ENCODE measurements around the gene CFAP119. TPM values are rescaled to one million over a fixed set of nuclear protein-coding genes. Genes with fewer than 3 reads are reported as not detected.

Gene CFAP119
- total RNA-seq, 6 experiments from 2014 or later = 4.3 to 7.6 (median 5.1) TPM

DNA sequence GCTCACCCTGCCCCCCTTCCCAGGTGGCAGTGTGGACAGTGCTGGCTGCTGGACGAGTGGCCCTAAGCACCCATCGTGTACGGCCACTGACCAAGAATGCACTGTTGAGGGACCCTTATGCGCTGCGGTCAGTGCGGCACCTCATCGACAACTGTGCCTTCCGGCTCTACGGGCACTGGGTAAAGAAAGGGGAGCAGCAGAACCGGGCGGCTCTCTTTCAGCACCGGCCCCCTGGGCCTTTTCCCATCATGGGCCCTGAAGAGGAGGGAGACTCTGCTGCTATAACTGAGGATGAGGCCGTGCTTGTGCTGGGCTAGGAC, 5.1 kb downstream of the CFAP119 start:
- Mint-ChIP-seq H3K9me3 (no peaks in the 10 kb centered on the region), H3K36me3 (ENCODE audit: low read depth) (peaks cover 16% of the 10 kb centered on the region; the same call in 1 of the 2 replicates), H3K27me3 (ENCODE audit: insufficient read depth) (peaks cover 9% of the 10 kb centered on the region), H3K4me1 (ENCODE audit: low read depth) (peaks cover 12% of the 10 kb centered on the region), H3K4me3 (no peak overlapping the region), H3K27ac (no peak overlapping the region)
- DNase-seq = no peak
- TF ChIP-seq, protein P1, sequence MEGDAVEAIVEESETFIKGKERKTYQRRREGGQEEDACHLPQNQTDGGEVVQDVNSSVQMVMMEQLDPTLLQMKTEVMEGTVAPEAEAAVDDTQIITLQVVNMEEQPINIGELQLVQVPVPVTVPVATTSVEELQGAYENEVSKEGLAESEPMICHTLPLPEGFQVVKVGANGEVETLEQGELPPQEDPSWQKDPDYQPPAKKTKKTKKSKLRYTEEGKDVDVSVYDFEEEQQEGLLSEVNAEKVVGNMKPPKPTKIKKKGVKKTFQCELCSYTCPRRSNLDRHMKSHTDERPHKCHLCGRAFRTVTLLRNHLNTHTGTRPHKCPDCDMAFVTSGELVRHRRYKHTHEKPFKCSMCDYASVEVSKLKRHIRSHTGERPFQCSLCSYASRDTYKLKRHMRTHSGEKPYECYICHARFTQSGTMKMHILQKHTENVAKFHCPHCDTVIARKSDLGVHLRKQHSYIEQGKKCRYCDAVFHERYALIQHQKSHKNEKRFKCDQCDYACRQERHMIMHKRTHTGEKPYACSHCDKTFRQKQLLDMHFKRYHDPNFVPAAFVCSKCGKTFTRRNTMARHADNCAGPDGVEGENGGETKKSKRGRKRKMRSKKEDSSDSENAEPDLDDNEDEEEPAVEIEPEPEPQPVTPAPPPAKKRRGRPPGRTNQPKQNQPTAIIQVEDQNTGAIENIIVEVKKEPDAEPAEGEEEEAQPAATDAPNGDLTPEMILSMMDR (IDR thresholded peaks at IDR 0.05) = no peak

DNA sequence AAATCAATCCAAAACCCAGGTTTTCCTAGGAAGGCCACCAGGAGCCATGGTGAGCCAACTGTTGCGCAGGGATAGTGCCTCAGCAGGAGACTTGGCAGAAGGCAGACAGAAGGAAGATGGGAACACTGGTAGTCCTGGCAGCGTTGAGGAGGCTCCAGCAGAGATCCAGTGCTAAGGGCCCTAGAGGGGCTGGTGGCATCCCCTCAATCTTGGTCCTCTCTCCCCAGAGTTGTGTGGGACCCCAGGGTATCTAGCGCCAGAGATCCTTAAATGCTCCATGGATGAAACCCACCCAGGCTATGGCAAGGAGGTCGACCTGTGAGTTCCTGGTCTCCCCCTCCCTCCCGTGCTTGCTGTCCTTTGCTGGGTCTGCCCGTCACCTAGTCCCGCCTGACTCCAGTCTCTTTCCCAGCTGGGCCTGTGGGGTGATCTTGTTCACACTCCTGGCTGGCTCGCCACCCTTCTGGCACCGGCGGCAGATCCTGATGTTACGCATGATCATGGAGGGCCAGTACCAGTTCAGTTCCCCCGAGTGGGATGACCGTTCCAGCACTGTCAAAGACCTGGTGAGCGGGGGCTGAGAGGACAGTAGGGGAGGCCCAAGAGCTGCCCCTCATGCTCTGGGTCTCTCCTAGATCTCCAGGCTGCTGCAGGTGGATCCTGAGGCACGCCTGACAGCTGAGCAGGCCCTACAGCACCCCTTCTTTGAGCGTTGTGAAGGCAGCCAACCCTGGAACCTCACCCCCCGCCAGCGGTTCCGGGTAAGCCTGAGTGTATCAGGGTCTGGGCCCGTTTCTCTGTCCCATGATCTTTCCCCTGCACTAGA, 5.7 kb downstream of the CFAP119 start:
- H3K4me3 Mint-ChIP-seq = no peak overlapping the region
- H3K36me3 Mint-ChIP-seq (ENCODE audit: low read depth) = peaks cover 21% of the 10 kb centered on the region; the same call in 1 of the 2 replicates
- H3K4me1 Mint-ChIP-seq (ENCODE audit: low read depth) = peaks cover 11% of the 10 kb centered on the region
- no peaks in the 10 kb centered on the region for H3K9me3 Mint-ChIP-seq
- no peak for DNase-seq
- no peak overlapping the region for H3K27ac Mint-ChIP-seq
- peaks cover 8% of the 10 kb centered on the region for H3K27me3 Mint-ChIP-seq (ENCODE audit: insufficient read depth)
- TF ChIP-seq, protein P1 (IDR thresholded peaks at IDR 0.05) = no peak

DNA sequence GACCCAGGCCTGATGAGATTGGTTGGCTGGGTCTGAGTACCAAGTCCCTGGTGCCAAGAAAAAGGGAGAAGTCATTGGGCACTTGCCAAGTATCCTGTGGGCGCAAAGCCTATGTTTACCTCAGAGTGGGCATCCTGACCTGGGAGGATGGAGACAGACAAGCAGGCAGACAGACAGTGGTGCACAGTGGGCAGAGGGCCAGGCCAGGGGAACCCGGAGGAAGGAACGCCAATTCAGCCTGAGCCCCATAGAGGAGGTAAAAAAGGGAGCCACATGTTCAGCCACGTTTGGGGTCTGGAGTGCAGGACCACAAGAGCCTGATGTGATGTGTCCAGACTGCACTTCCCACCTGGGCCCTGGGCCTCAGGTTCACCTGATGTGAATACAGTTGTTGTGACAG, 8.3 kb downstream of the CFAP119 start:
- Mint-ChIP-seq H3K27me3 (ENCODE audit: insufficient read depth) (peaks cover 7% of the 10 kb centered on the region), H3K27ac (no peak overlapping the region), H3K4me3 (no peak overlapping the region), H3K4me1 (ENCODE audit: low read depth) (peaks cover 15% of the 10 kb centered on the region), H3K36me3 (ENCODE audit: low read depth) (peaks cover 22% of the 10 kb centered on the region), H3K9me3 (no peaks in the 10 kb centered on the region)
- no peak for DNase-seq
- TF ChIP-seq, protein P1 (IDR thresholded peaks at IDR 0.05) = no peak

DNA sequence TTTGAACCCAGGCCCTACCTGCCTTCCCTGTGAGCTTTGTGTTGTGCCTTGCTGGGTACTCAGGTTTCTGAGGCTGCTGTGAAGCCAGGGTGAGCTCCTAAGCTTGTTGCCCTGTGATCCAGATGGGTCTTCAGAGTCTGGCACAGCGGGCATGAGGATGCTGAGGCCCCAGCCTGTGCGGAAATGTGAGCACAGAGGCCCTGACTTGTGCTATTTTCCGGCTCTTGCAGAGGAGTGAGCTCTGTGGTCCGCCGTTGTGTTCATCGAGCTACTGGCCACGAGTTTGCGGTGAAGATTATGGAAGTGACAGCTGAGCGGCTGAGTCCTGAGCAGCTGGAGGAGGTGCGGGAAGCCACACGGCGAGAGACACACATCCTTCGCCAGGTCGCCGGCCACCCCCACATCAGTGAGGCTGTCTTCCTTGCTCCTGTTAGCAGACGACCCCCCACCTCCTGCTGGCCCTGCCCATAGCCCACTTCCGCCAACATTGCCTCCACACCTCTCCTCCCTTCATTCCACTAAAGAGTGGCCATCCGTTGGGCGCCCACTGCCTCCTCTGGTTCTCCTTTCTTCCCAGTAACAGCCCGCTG, 10.9 kb downstream of the CFAP119 start:
- DNase-seq = no peak
- peak overlapping the region; percentile 45 for H3K27ac Mint-ChIP-seq
- H3K27me3 Mint-ChIP-seq (ENCODE audit: insufficient read depth) = peaks cover 5% of the 10 kb centered on the region
- peaks cover 32% of the 10 kb centered on the region for H3K4me1 Mint-ChIP-seq (ENCODE audit: low read depth)
- H3K9me3 Mint-ChIP-seq = no peaks in the 10 kb centered on the region
- no peak overlapping the region for H3K4me3 Mint-ChIP-seq
- H3K36me3 Mint-ChIP-seq (ENCODE audit: low read depth) = peaks cover 19% of the 10 kb centered on the region
- TF ChIP-seq, protein P1 (IDR thresholded peaks at IDR 0.05) = no peak

DNA sequence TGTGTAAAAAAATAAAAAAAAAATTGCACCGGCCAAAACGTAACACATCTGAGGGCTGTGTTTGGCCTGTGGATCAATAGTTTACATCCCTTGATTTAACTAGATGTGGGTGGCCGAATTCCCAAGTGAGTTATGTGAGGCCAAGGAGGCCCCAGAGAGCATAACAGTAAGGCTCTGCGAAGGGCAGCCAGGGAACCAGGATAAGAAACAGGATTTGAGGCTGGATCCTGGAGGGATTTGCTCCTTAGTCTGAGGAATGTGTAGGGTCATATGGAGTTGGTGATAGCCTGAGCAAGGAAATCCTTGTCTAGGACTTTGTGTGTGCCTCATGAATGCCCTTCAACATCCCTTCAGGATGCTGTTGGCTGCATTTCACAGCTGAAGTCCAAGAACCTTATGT, 11.7 kb downstream of the CFAP119 start:
- H3K4me3 Mint-ChIP-seq = peak overlapping the region; percentile 97; the same call in 1 of the 2 replicates
- H3K27me3 Mint-ChIP-seq (ENCODE audit: insufficient read depth) = peaks cover 5% of the 10 kb centered on the region

More for the DNA sequence above, 11.7 kb downstream of the CFAP119 start:
- Mint-ChIP-seq H3K9me3 (no peaks in the 10 kb centered on the region), H3K27ac (peak overlapping the region; percentile 16; the same call in 1 of the 2 replicates), H3K36me3 (ENCODE audit: low read depth) (peaks cover 21% of the 10 kb centered on the region), H3K4me1 (ENCODE audit: low read depth) (peaks cover 32% of the 10 kb centered on the region)
- DNase-seq = no peak
- TF ChIP-seq, protein P1 (IDR thresholded peaks at IDR 0.05) = no peak

All from HFFc6 (cell line).